IPS DF 4.7 (cell line): ENCODE data around the gene HOXA1.

Source experiments
- DNase-seq: peaks from one replicate; pipeline ENCODE4 v3.0.0-alpha.2; 2013; ENCODE audit warnings: low spot score; ENCODE audit errors: extremely low read depth

HOXA1 gene

GRCh38 chr7:27116962-27117886 lies 21.4 kb upstream of the HOXA1 start:
- DNase-seq = no peak

GRCh38 chr7:27116031-27116961 lies 20.5 kb upstream of the HOXA1 start:
- DNase-seq = no peak

- DNase-seq = no peak
These were observed 19.6 kb upstream of the HOXA1 start for GRCh38 chr7:27115221-27116026.

- DNase-seq = no peak
These were observed 19.1 kb upstream of the HOXA1 start for GRCh38 chr7:27114881-27115220.

- DNase-seq = no peak
These were observed 18.4 kb upstream of the HOXA1 start for GRCh38 chr7:27113991-27114769.

GRCh38 chr7:27112955-27113949 lies 17.5 kb upstream of the HOXA1 start:
- DNase-seq = no peak

GRCh38 chr7:27112361-27112760 lies 16.6 kb upstream of the HOXA1 start:
- DNase-seq = no peak

- no peak for DNase-seq
These were observed 16.0 kb upstream of the HOXA1 start for GRCh38 chr7:27111751-27112277.

GRCh38 chr7:27111042-27111750 lies 15.4 kb upstream of the HOXA1 start:
- no peak for DNase-seq

- DNase-seq = no peak
These were observed 14.6 kb upstream of the HOXA1 start for GRCh38 chr7:27110186-27111031.

GRCh38 chr7:27109466-27110185 lies 13.8 kb upstream of the HOXA1 start:
- no peak for DNase-seq

GRCh38 chr7:27108390-27109127 lies 12.8 kb upstream of the HOXA1 start:
- DNase-seq = no peak

- no peak for DNase-seq
These were observed 11.9 kb upstream of the HOXA1 start for GRCh38 chr7:27107391-27108381.

GRCh38 chr7:27106901-27107240 lies 11.1 kb upstream of the HOXA1 start:
- no peak for DNase-seq
